ENCODE results near the gene LBHD1. TPM values are rescaled to one million over a fixed set of nuclear protein-coding genes. Genes with fewer than 3 reads are reported as not detected.
A peak's percentile ranks its signal among the peaks of the same experiment; 100 is the strongest.

LBHD1 gene
- total and polyA plus RNA-seq, 2 of the 13 experiments (the other 11 are each of a cell fraction or from before 2014, with no cell fraction given) = 3.2 to 3.7 TPM

- TF ChIP-seq ZNF639 (CRISPR knock-in tag; conservative IDR thresholded peaks at IDR 0.05) = no peak
- TF ChIP-seq NR2C2 (CRISPR knock-in tag; IDR thresholded peaks at IDR 0.05; ENCODE audit: borderline replicate concordance) = 0 out of 2 replicates have a peak, but pooled peaks have one; percentile 41
- TF ChIP-seq AGO1 (IDR thresholded peaks at IDR 0.05; ENCODE audit: low read depth, low read length, poor library complexity, severe bottlenecking) = no peak
- TF ChIP-seq ZNF746 (CRISPR knock-in tag; IDR thresholded peaks at IDR 0.05) = no peak
- peak; percentile 39 for TF ChIP-seq HOXA3 (CRISPR knock-in tag; IDR thresholded peaks at IDR 0.05)
- no peak for TF ChIP-seq GTF2F1 (IDR thresholded peaks at IDR 0.05; ENCODE audit: low read length)
- TF ChIP-seq POLR2A (IDR thresholded peaks at IDR 0.05; ENCODE audit: insufficient read depth in 1 of 2, low read depth in 2 of 2, low read length in 2 of 2) = 0 out of 4 replicates have a peak, but pooled peaks of 1 of the 2 experiments have one; percentile 14
- peak; percentile 36; the same call in 1 of the 2 replicates for TF ChIP-seq NR2F6 (IDR thresholded peaks at IDR 0.05)
- TF ChIP-seq NR2F6 (CRISPR knock-in tag; IDR thresholded peaks at IDR 0.05) = peak; percentile 46; the same call in 1 of the 2 replicates
- TF ChIP-seq ZBTB4 (CRISPR knock-in tag; IDR thresholded peaks at IDR 0.05; ENCODE audit: borderline replicate concordance) = no peak
- peak; percentile 59 for TF ChIP-seq ZNF574 (CRISPR knock-in tag; IDR thresholded peaks at IDR 0.05)
- no peak for TF ChIP-seq PHF5A (CRISPR knock-in tag; IDR thresholded peaks at IDR 0.05; ENCODE audit: low read depth, unreplicated experiment)
- no peak for TF ChIP-seq MIXL1 (CRISPR knock-in tag; IDR thresholded peaks at IDR 0.05)
- TF ChIP-seq ZKSCAN8 (CRISPR knock-in tag; IDR thresholded peaks at IDR 0.05; ENCODE audit: borderline replicate concordance) = peak; percentile 32; the same call in 1 of the 2 replicates
- peak; percentile 37; the same call in 1 of the 2 replicates for TF ChIP-seq PHF21A (CRISPR knock-in tag; IDR thresholded peaks at IDR 0.05)
- no peak for TF ChIP-seq ZMYM2 (CRISPR knock-in tag; IDR thresholded peaks at IDR 0.05)
- no peak for TF ChIP-seq ZSCAN12 (CRISPR knock-in tag; IDR thresholded peaks at IDR 0.05)
- no peak for TF ChIP-seq ZBTB2 (CRISPR knock-in tag; IDR thresholded peaks at IDR 0.05; ENCODE audit: low read depth)
- TF ChIP-seq ATM (IDR thresholded peaks at IDR 0.05; ENCODE audit: borderline replicate concordance) = no peak
These were observed 2.5 kb downstream of the LBHD1 start (continued) for GRCh38 chr11:62669420-62670161.

Measured in HepG2 (cell line).